ENCODE results near the gene PLXNA2.

DNA sequence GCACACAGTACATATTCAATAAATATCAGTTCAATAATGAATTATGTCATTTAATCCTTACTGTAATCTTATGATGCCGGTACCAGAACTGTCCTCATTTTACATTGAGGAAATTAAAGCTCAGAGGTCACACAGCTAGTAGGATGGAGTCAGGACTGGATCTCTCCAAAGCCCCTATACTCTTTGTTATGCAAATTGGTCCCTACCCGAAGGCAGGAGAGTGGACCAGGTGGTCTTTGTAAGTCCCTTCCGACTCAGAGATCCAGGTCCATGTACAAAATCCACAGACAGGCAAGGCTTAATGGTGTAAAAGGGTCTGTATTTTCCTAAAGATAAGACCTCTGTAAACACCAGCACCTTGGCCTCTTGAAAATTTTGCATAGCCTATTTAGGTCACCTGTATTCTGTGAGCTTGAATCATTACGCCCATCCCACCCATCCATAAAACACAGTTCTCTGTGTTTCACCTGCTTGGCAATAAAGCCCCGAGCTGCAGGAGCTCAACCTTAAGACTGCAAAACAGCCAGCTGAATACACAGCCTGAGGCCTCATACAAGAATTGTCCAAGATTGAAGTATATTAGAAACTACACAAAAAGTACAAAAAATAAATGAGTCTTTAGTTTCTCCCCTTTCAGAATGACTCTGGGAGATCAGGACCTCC lies 41.7 kb downstream of the PLXNA2 start:
- TF ChIP-seq, protein P1, sequence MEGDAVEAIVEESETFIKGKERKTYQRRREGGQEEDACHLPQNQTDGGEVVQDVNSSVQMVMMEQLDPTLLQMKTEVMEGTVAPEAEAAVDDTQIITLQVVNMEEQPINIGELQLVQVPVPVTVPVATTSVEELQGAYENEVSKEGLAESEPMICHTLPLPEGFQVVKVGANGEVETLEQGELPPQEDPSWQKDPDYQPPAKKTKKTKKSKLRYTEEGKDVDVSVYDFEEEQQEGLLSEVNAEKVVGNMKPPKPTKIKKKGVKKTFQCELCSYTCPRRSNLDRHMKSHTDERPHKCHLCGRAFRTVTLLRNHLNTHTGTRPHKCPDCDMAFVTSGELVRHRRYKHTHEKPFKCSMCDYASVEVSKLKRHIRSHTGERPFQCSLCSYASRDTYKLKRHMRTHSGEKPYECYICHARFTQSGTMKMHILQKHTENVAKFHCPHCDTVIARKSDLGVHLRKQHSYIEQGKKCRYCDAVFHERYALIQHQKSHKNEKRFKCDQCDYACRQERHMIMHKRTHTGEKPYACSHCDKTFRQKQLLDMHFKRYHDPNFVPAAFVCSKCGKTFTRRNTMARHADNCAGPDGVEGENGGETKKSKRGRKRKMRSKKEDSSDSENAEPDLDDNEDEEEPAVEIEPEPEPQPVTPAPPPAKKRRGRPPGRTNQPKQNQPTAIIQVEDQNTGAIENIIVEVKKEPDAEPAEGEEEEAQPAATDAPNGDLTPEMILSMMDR (IDR thresholded peaks at IDR 0.05): no peak
- no peak for TF ChIP-seq EZH2 (IDR thresholded peaks at IDR 0.05; ENCODE audit: borderline replicate concordance, insufficient read depth, low read depth, low read length, poor library complexity, severe bottlenecking)
